Pancreas (tissue), 10 donors: ENCODE data around the gene CD247. TPM values are rescaled to one million over a fixed set of nuclear protein-coding genes. Genes with fewer than 3 reads are reported as not detected.

ENCODE experiments used
- ATAC-seq, 4 donors: fragments of 200-7000 bp; cut with Tn5 transposase; one replicate each; pipeline versions ENCODE4 v1.8.0 to v1.9.1; 2020; ENCODE audit warnings: mild to moderate bottlenecking in 4 of 4, moderate library complexity in 4 of 4
- DNase-seq, 6 donors: peaks; one replicate each; pipeline ENCODE4 v3.0.0-alpha.2; 2020
- FAIRE-seq: peaks from 2 replicates; lab custom pipeline; 2012; peaks lifted over from hg19 to GRCh38; lab: Jason Lieb, UNC
- H3K27ac ChIP-seq, 4 donors: fragments of 200-600 bp; sonication (generic); 1 replicate in 3 of 4; 2 replicates in 1 of 4; pipeline versions ENCODE4 v1.5.0 to v1.8.0; 2020
- H3K27me3 ChIP-seq, 4 donors: fragments of 200-600 bp; one replicate each; pipeline ENCODE4 v1.8.0; 2021
- H3K36me3 ChIP-seq, 3 donors: fragments of 200-600 bp; sonication (generic) in 1 of 3; one replicate each; pipeline versions ENCODE4 v1.5.0 to v1.8.0; 2020 to 2021
- H3K4me1 ChIP-seq, 3 donors: fragments of 200-600 bp; one replicate each; pipeline ENCODE4 v1.8.0; 2021
- H3K4me3 ChIP-seq, 4 donors: fragments of 200-600 bp; sonication (generic) in 2 of 4; one replicate each; pipeline versions ENCODE4 v1.5.0 to v1.8.0; 2020 to 2021
- H3K9me3 ChIP-seq, 4 donors: fragments of 200-600 bp; one replicate each; pipeline ENCODE4 v1.8.0; 2021
- WGBS, 2 donors: extraction: QIAGEN DNeasy Blood & Tissue Kit; methylation state at CpG; one replicate each; pipeline ENCODE4 v1.1.7; 2013; 5-methylcytosine and 5-hydroxymethylcytosine counted together
- intact Hi-C, 3 donors: fragments of 100-400 bp; cut with DNase I; formaldehyde crosslinking; loops; one replicate each; pipeline versions ENCODE4 v1.11.1 to v1.14.2; 2022
- polyA plus RNA-seq, 2 donors: library from polyadenylated mRNA; stranded (reverse); fragments of 200-250 nt; gene quantifications; one replicate each; pipeline ENCODE4 v1.2.3, GENCODE V29; 2013
- total RNA-seq, 6 donors: library from RNA; stranded (reverse); fragmentation: NEBNext Ultra II Directional in 4 of 6; extraction: Animal tissue kit (Norgen Biotek cat#: 25700) in 4 of 6; gene quantifications; one replicate each; pipeline versions ENCODE4 v1.2.1 to v1.2.4, GENCODE V29; 2021 to 2023
- TF ChIP-seq, protein P1 (sequence below), 4 donors: fragments of 200-600 bp; sonication (generic) in 3 of 4; IDR thresholded peaks; one replicate each; pipeline versions ENCODE4 v1.5.0 to v1.8.0; 2021; ENCODE audit warnings: antibody characterized with exemption in 4 of 4
- donor health status: healthy with polysubstance abuse.
- donor health status: DM: no; HTN: no; CAD: no; lungs with moderate emphysema.
- donor health status: DM: no; HTN: no; CAD: no.
- donor health status: control.
- donor health status: control.
- donor health status: Bipolar disorder and iron deficiency.
- donor health status: DM: yes; HTN: yes; CAD: no.
- donor health status: DM: no; HTN: no; CAD: no.
- donor health status: DM: no; HTN: no; CAD: no.
- donor health status: DM: yes; HTN: yes; CAD: no.

CD247 gene
- total and polyA plus RNA-seq, 8 donors = 0.14 to 0.95 (median 0.56) TPM; not detected in 1

DNA sequence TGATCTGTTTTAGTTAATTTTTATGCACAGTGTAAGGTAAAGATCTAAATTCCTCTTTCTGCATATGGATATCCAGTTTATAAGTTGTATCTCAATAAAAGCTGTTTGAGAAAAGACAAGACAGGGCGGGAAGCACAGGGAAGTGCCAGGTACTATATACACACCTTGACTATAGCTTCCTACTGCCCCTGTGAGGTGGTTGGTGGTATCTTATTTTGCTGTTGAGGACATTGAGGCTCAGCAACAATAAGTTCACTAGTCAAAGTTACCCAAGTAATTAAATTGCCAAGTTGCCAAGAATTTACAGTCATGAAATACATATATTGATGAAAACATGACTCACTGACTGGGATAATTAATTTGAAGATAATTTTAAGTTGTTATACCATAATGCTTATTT lies 109.1 kb downstream of the CD247 start:
- TF ChIP-seq, protein P1, sequence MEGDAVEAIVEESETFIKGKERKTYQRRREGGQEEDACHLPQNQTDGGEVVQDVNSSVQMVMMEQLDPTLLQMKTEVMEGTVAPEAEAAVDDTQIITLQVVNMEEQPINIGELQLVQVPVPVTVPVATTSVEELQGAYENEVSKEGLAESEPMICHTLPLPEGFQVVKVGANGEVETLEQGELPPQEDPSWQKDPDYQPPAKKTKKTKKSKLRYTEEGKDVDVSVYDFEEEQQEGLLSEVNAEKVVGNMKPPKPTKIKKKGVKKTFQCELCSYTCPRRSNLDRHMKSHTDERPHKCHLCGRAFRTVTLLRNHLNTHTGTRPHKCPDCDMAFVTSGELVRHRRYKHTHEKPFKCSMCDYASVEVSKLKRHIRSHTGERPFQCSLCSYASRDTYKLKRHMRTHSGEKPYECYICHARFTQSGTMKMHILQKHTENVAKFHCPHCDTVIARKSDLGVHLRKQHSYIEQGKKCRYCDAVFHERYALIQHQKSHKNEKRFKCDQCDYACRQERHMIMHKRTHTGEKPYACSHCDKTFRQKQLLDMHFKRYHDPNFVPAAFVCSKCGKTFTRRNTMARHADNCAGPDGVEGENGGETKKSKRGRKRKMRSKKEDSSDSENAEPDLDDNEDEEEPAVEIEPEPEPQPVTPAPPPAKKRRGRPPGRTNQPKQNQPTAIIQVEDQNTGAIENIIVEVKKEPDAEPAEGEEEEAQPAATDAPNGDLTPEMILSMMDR (IDR thresholded peaks at IDR 0.05) = no peak
- no peak for ATAC-seq
- 94 to 97% methylated on average over 1 of the region's 1 CpG for WGBS, 2 donors
- no peak overlapping the region for H3K27ac ChIP-seq
- no peak for DNase-seq
- H3K9me3 ChIP-seq = no peaks in the 10 kb centered on the region
- FAIRE-seq = no peak
- intact Hi-C loops = no loop called here
- peaks cover 0 to 17% (median 14%) of the 10 kb centered on the region in 3 donors for H3K4me1 ChIP-seq
- H3K36me3 ChIP-seq = no peaks in the 10 kb centered on the region
- no peak overlapping the region for H3K4me3 ChIP-seq
- no peaks in the 10 kb centered on the region for H3K27me3 ChIP-seq

DNA sequence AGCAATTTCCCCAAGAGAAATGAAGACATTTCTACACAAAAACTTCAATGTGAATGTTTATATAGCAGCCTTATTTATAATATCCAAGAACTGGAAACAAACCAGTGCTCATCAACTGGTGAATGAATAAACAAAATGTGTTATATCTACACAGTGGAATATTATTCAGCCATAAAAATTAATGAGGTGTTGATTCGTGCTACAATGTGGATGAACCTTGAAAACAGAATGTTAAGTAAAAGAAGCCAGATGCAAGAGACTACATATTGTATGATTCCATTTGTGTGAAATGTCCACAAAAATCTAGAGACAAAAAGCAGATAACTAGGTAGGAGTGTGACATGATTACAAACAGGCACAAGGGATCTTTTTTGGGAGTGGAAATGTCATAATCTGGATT lies 110.0 kb downstream of the CD247 start:
- DNase-seq = no peak
- H3K4me3 ChIP-seq = no peak overlapping the region
- no peaks in the 10 kb centered on the region for H3K36me3 ChIP-seq
- no peak for FAIRE-seq
- H3K9me3 ChIP-seq = no peaks in the 10 kb centered on the region
- TF ChIP-seq, protein P1 (IDR thresholded peaks at IDR 0.05) = no peak
- peaks cover 0 to 12% (median 12%) of the 10 kb centered on the region in 3 donors for H3K4me1 ChIP-seq
- 95 to 100% methylated on average over 1 of the region's 1 CpG for WGBS, 2 donors
- no peaks in the 10 kb centered on the region for H3K27me3 ChIP-seq
- ATAC-seq = no peak
- intact Hi-C loops = no loop called here
- no peak overlapping the region for H3K27ac ChIP-seq

GRCh38 chr1:167404908-167405307 lies 113.4 kb downstream of the CD247 start:
- WGBS, 2 donors = 79 to 90% methylated on average over 3 of the region's 3 CpGs
- Histone ChIP-seq H3K27me3 (no peaks in the 10 kb centered on the region), H3K36me3 (no peaks in the 10 kb centered on the region), H3K4me3 (no peak overlapping the region), H3K4me1 (no peaks in the 10 kb centered on the region), H3K27ac (no peak overlapping the region), H3K9me3 (no peaks in the 10 kb centered on the region)
- no peak for DNase-seq
- intact Hi-C loops = loop anchor here in 1 of 3 donors (5.0 kb wide), 1 partner anchor 37 kb away; no protein-coding TSS in a partner anchor
- no peak for ATAC-seq
- TF ChIP-seq, protein P1 (IDR thresholded peaks at IDR 0.05) = no peak
- FAIRE-seq = no peak

DNA sequence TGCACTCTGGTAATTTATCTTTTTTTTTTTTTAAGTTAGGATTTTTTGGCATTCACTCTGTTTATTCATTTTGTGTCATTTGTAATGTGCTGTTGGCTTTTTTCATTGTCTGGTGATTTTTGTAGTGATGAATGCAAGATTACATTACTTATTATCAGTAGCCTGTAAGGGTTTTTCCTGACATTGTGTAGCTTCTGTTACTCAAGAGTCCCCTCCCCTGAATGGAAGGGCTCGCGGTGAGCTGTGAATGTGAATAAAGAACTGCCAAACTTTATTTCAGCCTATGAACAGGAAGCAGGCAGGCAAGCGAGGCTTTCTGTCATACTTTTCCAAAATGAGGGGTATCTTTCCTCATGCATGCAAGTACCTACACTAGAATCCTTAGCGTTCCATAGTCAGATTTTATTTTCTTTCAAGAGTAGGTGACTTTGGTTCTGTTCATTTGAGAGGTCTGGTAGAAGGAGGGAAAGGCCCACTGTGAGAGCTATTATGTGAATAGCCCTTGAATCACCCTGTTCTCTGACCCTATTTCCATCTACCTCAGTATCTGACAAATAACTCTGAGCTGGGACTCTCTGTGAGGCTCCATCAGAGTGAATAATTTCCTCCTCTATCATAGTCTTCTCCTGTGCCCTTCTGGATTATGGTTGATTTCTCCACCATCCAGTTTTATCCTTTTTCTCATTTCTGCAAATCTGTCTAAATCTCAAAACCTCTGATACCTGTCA lies 114.0 kb downstream of the CD247 start:
- Histone ChIP-seq H3K27me3 (no peaks in the 10 kb centered on the region), H3K27ac (no peak overlapping the region), H3K4me3 (no peak overlapping the region), H3K36me3 (no peaks in the 10 kb centered on the region), H3K9me3 (no peaks in the 10 kb centered on the region), H3K4me1 (no peaks in the 10 kb centered on the region)
- 81 to 82% methylated on average over 4 of the region's 4 CpGs for WGBS, 2 donors
- no peak for FAIRE-seq
- no peak for ATAC-seq
- TF ChIP-seq, protein P1 (IDR thresholded peaks at IDR 0.05) = no peak
- intact Hi-C loops = loop anchor here in 1 of 3 donors (5.0 kb wide), 1 partner anchor 38 kb away; no protein-coding TSS in a partner anchor
- no peak for DNase-seq
